GM19455 (cell line): ENCODE data around the gene CHD6.

Experiments
- ATAC-seq: cut with Tn5 transposase; IDR thresholded peaks from one replicate; pipeline ENCODE4 v1.9.1; 2021; ENCODE audit not compliant: unreplicated experiment

CHD6 gene

GRCh38 chr20:41427833-41428232 lies 190.3 kb downstream of the CHD6 start:
- no peak for ATAC-seq

DNA sequence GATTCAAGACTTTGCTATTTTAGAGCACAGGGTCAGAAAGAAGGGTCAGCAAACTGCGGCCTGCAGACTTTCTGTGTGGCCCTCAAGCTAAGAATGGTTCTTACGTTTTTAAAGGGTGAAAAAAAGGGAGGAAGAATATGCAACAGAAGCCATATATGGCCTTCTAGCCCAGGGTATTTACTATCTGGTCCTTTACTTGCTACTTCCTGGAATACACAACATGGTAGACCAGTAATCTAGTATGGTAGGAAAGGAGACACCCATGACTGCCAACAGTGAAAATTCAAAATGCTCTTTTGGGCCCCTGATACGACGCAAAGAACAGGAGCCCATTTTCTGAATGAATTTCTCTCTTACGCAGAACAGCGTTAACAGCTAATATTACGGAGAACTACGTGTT lies 191.2 kb downstream of the CHD6 start:
- ATAC-seq = no peak

GRCh38 chr20:41426086-41426830 lies 191.9 kb downstream of the CHD6 start:
- no peak for ATAC-seq

DNA sequence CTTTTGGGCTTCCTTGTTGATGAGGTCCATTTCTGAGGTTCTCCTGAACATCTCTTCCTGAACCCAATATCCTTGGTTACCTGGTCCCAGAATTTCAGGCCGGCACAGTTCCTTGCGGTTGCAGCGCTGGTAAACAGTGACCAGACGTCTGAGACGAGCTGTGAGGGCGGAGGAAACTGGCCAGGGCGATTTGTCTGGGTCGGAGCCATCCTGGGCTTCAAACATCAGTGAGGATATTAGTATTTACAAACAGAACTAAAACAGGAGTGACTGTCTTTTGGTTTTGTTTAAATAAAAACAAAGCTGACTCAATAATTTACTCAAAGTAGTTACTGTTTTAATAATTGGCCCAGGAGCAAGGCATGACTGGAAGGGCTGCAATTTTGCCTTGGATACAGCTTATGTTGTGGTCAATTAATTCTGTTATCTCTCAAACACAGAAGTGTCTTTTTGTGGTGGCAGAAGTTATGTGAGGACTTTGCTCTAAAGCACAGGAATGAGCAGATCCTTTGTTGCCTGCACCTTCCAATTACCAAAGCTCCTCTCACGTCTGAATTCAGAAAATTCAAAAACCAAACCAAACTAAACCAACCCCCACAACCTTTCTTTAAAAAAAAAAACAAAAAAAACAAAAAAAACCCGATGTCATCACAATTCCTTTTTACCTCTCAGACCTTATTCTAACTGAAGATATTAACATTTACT lies 192.8 kb downstream of the CHD6 start:
- no peak for ATAC-seq

GRCh38 chr20:41424546-41424945 lies 193.6 kb downstream of the CHD6 start:
- no peak for ATAC-seq

DNA sequence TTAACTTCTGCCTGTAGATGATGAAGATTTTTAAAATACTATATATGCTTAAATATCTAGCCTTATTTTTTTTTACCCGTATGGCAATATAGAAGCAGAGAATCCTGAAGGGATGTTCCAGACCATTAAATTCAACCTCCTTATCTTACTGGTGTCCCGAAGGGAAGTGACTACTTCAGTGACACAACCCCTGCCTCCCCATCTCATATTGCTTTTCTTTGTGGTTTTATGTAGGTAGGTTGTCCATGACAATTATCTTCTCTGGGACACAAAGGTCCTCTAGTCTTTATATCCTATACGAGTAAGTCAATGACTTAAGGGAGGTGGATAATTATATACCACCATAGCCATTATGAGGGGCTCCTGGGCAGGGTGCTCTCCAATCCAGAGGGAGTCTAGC lies 194.2 kb downstream of the CHD6 start:
- ATAC-seq = no peak

- ATAC-seq = no peak
Measured at GRCh38 chr20:41422953-41423352, 195.2 kb downstream of the CHD6 start.

DNA sequence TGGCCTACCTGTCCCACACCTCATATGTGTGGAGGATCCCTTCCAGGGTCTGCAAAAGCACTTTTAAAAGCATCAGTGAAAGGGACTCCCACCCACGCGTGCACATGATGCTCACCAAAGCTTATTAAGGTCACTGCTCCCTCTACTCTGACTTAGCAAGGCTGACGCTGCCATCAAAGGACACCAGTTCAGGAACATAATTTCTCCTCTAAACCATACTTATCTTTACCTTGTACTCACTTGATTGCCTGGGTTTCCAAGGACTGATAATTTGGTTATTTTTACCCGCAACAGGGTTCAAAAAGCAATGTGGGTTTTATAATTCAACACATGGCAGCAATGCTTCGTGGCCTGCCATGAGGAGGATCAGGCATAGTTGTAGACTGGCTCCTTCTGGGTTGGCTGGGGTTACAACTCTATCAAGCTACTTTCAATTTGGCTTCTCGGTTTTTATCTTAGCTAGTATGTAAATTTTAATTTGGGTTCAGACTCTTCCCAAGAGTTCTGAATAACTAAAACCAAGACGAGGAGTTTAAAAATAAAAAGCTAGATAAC lies 199.4 kb downstream of the CHD6 start:
- no peak for ATAC-seq

DNA sequence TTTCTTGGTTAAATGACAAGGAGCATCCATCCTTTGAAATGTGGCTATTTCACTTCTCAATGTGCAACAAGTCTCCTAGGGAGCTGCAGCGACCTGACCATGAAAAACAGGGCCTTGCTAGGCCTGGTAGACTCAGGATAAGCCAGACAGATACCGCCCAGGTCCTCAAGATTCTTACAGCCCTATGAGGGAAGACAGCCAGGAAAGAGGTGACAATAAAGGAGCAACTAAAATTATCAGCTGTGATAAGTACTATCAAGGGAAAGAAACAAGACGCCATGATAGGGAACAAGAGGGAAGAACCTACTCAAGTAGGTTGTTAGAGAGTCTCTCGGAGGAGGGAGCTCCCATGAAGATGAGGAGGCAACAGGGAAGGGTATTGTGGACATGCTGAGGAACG lies 200.1 kb downstream of the CHD6 start:
- no peak for ATAC-seq

- no peak for ATAC-seq
Measured at GRCh38 chr20:41415191-41415590, 203.0 kb downstream of the CHD6 start.

- no peak for ATAC-seq
Measured at GRCh38 chr20:41413169-41413568, 205.0 kb downstream of the CHD6 start.

- ATAC-seq = no peak
Measured at GRCh38 chr20:41412324-41413120, 205.7 kb downstream of the CHD6 start.

- ATAC-seq = no peak
Measured at GRCh38 chr20:41411391-41411847, 206.8 kb downstream of the CHD6 start.

GRCh38 chr20:41408986-41409385 lies 209.2 kb downstream of the CHD6 start:
- ATAC-seq = no peak

DNA sequence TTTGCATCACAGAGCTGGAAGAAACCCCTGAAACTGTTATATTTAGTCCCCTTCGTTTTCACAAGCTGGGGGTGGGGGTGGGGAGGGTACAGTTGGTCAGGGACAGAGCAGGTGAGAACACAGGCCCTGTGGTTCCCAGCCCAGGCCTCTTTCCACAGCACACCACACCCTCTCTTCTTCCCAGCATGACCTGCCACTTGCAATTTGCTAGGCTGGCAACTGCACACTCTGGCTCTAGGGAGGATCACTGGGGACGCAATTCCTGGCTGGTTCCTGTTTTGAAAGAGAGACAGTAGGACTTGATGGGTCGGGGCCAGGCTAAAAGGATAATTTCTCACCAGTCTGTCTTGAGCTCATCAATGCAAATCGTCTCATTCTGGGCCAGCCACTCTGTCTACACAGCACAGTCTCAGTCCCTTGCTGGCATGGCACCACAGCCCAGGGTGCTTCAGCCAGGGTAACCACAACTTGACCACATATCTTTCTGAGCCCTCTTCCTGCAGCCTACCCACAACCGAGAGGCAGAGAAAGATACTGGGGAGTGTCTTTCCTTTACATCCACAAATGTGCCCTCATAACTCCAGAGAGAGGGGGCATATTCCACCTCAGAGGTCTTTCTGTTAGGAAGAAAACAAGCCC lies 209.9 kb downstream of the CHD6 start:
- ATAC-seq = peak; percentile 76

GRCh38 chr20:41407607-41408006 lies 210.6 kb downstream of the CHD6 start:
- no peak for ATAC-seq

DNA sequence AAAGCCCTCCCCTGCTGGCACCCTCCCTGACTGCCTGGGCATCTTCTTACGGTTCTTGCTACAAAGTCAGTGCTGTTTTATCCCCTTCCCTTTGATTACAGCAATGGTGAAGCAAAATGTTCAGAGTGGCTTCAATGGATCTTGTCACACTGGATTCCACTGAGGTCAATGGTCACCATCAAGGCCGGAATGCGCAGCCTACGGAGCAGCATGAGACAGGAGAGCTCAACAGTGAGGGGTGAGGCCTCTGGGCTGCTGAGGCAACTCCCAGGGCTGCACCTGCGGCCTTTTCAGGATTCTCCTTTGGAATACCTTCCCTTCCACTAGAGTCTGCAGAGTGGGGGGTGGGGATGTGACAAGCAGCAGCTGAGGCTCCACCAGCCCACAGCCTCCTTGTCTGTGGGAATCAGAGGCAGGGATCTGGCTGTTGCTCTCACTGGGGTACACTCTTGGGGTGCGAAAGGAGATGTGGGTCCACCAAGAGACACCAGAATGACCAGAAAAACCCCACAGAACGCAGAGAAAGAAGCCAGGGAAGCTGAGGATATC lies 211.2 kb downstream of the CHD6 start:
- ATAC-seq = no peak

- ATAC-seq = no peak
Measured at GRCh38 chr20:41406353-41406752, 211.8 kb downstream of the CHD6 start.

GRCh38 chr20:41405436-41405835 lies 212.7 kb downstream of the CHD6 start:
- no peak for ATAC-seq

GRCh38 chr20:41403604-41404003 lies 214.6 kb downstream of the CHD6 start:
- ATAC-seq = no peak

- ATAC-seq = no peak
Measured at GRCh38 chr20:41398408-41398807, 219.8 kb downstream of the CHD6 start.
